HCT116 (cell line): ENCODE measurements around the gene WFDC2. TPM values are rescaled to one million over a fixed set of nuclear protein-coding genes. Genes with fewer than 3 reads are reported as not detected.

Source experiments
- ATAC-seq: fragments of 200-7000 bp; cut with Tn5 transposase; 2 replicates; pipeline ENCODE4 v1.9.1; 2020; ENCODE audit warnings: mild to moderate bottlenecking, moderate library complexity
- BruUV-seq: library from RNA; stranded (reverse); fragments of 400-500 nt; replicated peaks from 2 replicates; lab custom pipeline; 2021; lab: Mats Ljungman, UMichigan
- CTCF ChIA-PET: fragments of 300-600 bp; sonication (Branson Sonifier 250); formaldehyde crosslinking; loops from one replicate; lab custom pipeline; 2021; ENCODE audit warnings: antibody characterized with exemption; lab: Charles Lee
- POLR2A ChIA-PET: fragments of 300-600, 350-600 bp; sonication (Branson Sonifier 250); formaldehyde crosslinking; loops from one replicate; lab custom pipeline; 2021; ENCODE audit warnings: antibody characterized with exemption; lab: Charles Lee
- RAD21 ChIA-PET, 2 experiments: fragments of 300-600 bp; sonication (Branson Sonifier 250); formaldehyde crosslinking; loops; one replicate each; lab custom pipeline; 2023; ENCODE audit warnings: low total read pairs in 2 of 2; ENCODE audit not compliant: uncharacterized antibody in 2 of 2, unreplicated experiment in 2 of 2, low non-redundant PET in 1 of 2; lab: Charles Lee
- DNase-seq: peaks from one replicate; pipeline ENCODE4 v3.0.0-alpha.2; 2010; ENCODE audit warnings: low read depth, low spot score
- H2AFZ ChIP-seq: fragments of 200-600 bp; shearing (Covaris generic), sonication (generic); 2 replicates; pipeline ENCODE4 v1.6.1; 2017; ENCODE audit warnings: low read depth, mixed run types, mixed read lengths, antibody characterized with exemption, low read length; ENCODE audit not compliant: poor library complexity, severe bottlenecking
- H3K27ac ChIP-seq: 2 replicates; pipeline ENCODE4 v1.5.1; 2012; ENCODE audit warnings: low read depth, low read length
- H3K27me3 ChIP-seq: fragments of 200-600 bp; sonication (generic); 2 replicates; pipeline ENCODE4 v1.6.1; 2016; ENCODE audit warnings: mixed run types, low read length, mixed read lengths; ENCODE audit not compliant: insufficient read depth
- H3K36me3 ChIP-seq, 2 experiments: fragments of 200-500 bp in 1 of 2; fragments of 200-600 bp in 1 of 2; sonication (Bioruptor generic) in 1 of 2; sonication (generic) in 1 of 2; 2 replicates each; pipeline versions ENCODE4 v1.5.1 to v1.6.1; 2014 to 2016; ENCODE audit warnings: low read length in 2 of 2, inconsistent platforms in 1 of 2, mixed read lengths in 1 of 2, mixed run types in 1 of 2; ENCODE audit not compliant: insufficient read depth in 2 of 2, control insufficient read depth in 1 of 2
- H3K4me1 ChIP-seq, 2 experiments: fragments of 200-600 bp in 1 of 2; sonication (generic) in 1 of 2; 2 replicates each; pipeline versions ENCODE4 v1.5.1 to v1.6.1; 2012 to 2017; ENCODE audit warnings: low read length in 2 of 2, inconsistent platforms in 1 of 2, mild to moderate bottlenecking in 1 of 2, mixed read lengths in 1 of 2, mixed run types in 1 of 2, moderate library complexity in 1 of 2; ENCODE audit not compliant: insufficient read depth in 2 of 2, control insufficient read depth in 1 of 2
- H3K4me2 ChIP-seq: fragments of 200-600 bp; sonication (generic); 2 replicates; pipeline ENCODE4 v1.6.1; 2017; ENCODE audit warnings: mixed run types, low read length, mixed read lengths
- H3K4me3 ChIP-seq, 2 experiments: fragments of 200-600 bp in 1 of 2; sonication (generic) in 1 of 2; replicated peaks in 1 of 2; 2 replicates each; pipeline ENCODE4 v1.5.1; 2011 to 2016; ENCODE audit warnings: low read length in 2 of 2, control low read depth in 1 of 2, low read depth in 1 of 2, mild to moderate bottlenecking in 1 of 2, mixed read lengths in 1 of 2, mixed run types in 1 of 2
- H3K79me2 ChIP-seq: fragments of 200-600 bp; sonication (generic); 2 replicates; pipeline ENCODE4 v1.6.1; 2017; ENCODE audit warnings: mild to moderate bottlenecking, mixed run types, low read length, moderate library complexity, mixed read lengths; ENCODE audit not compliant: insufficient read depth
- H3K9ac ChIP-seq: fragments of 200-600 bp; sonication (generic); 2 replicates; pipeline ENCODE4 v1.6.1; 2016; ENCODE audit warnings: low read length, mixed read lengths
- H3K9me2 ChIP-seq: fragments of 200-600 bp; sonication (generic), shearing (Covaris generic); 2 replicates; pipeline ENCODE4 v1.6.1; 2017; ENCODE audit warnings: mixed run types, mild to moderate bottlenecking, moderate library complexity; ENCODE audit not compliant: insufficient read depth
- H3K9me3 ChIP-seq, 2 experiments: fragments of 200-500 bp in 1 of 2; fragments of 200-600 bp in 1 of 2; sonication (Bioruptor generic) in 1 of 2; sonication (generic) in 1 of 2; 2 replicates each; pipeline ENCODE4 v1.6.1; 2014 to 2017; ENCODE audit warnings: low read length in 2 of 2, mixed read lengths in 2 of 2, inconsistent platforms in 1 of 2, low read depth in 1 of 2, mild to moderate bottlenecking in 1 of 2, mixed run types in 1 of 2, moderate library complexity in 1 of 2; ENCODE audit not compliant: control insufficient read depth in 1 of 2, insufficient read depth in 1 of 2
- H4K20me1 ChIP-seq: fragments of 200-600 bp; sonication (generic), shearing (Covaris generic); 2 replicates; pipeline ENCODE4 v1.6.1; 2017; ENCODE audit warnings: mixed run types, mild to moderate bottlenecking, moderate library complexity; ENCODE audit not compliant: insufficient read depth
- ATF3 ChIP-seq: IDR thresholded peaks from 2 replicates; pipeline ENCODE4 v1.6.1; 2012
- CEBPB ChIP-seq: IDR thresholded peaks from 2 replicates; pipeline ENCODE4 v1.6.1; 2012; ENCODE audit warnings: low read depth
- CTCF ChIP-seq, 3 experiments: fragments of 200-600 bp in 1 of 3; sonication (generic) in 1 of 3; IDR thresholded peaks in 2 of 3; conservative IDR thresholded peaks in 1 of 3; 2 replicates each; pipeline ENCODE4 v1.5.1; 2012 to 2017; ENCODE audit warnings: low read depth in 2 of 3, low read length in 2 of 3, antibody characterized with exemption in 1 of 3, borderline replicate concordance in 1 of 3, control low read depth in 1 of 3, mild to moderate bottlenecking in 1 of 3, mixed read lengths in 1 of 3, mixed run types in 1 of 3, moderate library complexity in 1 of 3; ENCODE audit not compliant: insufficient read depth in 1 of 3
- EGR1 ChIP-seq: IDR thresholded peaks from 2 replicates; pipeline ENCODE4 v1.6.1; 2012; ENCODE audit warnings: low read depth
- ELF1 ChIP-seq: IDR thresholded peaks from 2 replicates; pipeline ENCODE4 v1.6.1; 2012; ENCODE audit warnings: low read depth, borderline replicate concordance
- EZH2phosphoT487 ChIP-seq: fragments of 200-600 bp; IDR thresholded peaks from 2 replicates; pipeline ENCODE4 v1.6.1; 2018; ENCODE audit warnings: antibody characterized with exemption, borderline replicate concordance
- POLR2A ChIP-seq: IDR thresholded peaks from 2 replicates; pipeline ENCODE4 v1.7.0; 2011; ENCODE audit warnings: borderline replicate concordance; ENCODE audit not compliant: insufficient read depth, insufficient read length; ENCODE audit errors: extremely low read depth
- RAD21 ChIP-seq: IDR thresholded peaks from 2 replicates; pipeline ENCODE4 v1.6.1; 2012; ENCODE audit warnings: low read depth, mild to moderate bottlenecking
- SIN3A ChIP-seq: IDR thresholded peaks from 2 replicates; pipeline ENCODE4 v1.6.1; 2012; ENCODE audit warnings: low read depth
- SP1 ChIP-seq: IDR thresholded peaks from 2 replicates; pipeline ENCODE4 v1.6.1; 2012; ENCODE audit warnings: low read depth
- SRF ChIP-seq: IDR thresholded peaks from 2 replicates; pipeline ENCODE4 v1.6.1; 2012; ENCODE audit warnings: low read depth
- YY1 ChIP-seq: IDR thresholded peaks from 2 replicates; pipeline ENCODE4 v1.6.1; 2011; ENCODE audit warnings: low read length, low read depth, moderate library complexity, mild to moderate bottlenecking; ENCODE audit not compliant: insufficient replicate concordance; ENCODE audit errors: extremely low read depth
- ZFX ChIP-seq: fragments of 450-650 bp; IDR thresholded peaks from 2 replicates; pipeline ENCODE4 v1.6.1; 2017
- ZNF274 ChIP-seq: fragments of 200-500 bp; sonication (Bioruptor generic); IDR thresholded peaks from 2 replicates; pipeline ENCODE4 v1.6.1; 2014; ENCODE audit warnings: mild to moderate bottlenecking, low read depth, low read length, inconsistent platforms
- intact Hi-C: fragments of 100-400 bp; cut with micrococcal nuclease; formaldehyde crosslinking; loops from 2 replicates; pipeline ENCODE4 v1.10.0; 2022
- total RNA-seq: library from RNA; stranded (reverse); gene quantifications from one replicate; pipeline ENCODE4 v1.2.1, GENCODE V29; 2021; ENCODE audit not compliant: unreplicated experiment
- TF ChIP-seq, protein P1 (sequence below): IDR thresholded peaks from 2 replicates; pipeline ENCODE4 v1.6.1; 2011; ENCODE audit warnings: mild to moderate bottlenecking, low read length, moderate library complexity; ENCODE audit not compliant: insufficient replicate concordance; ENCODE audit errors: extremely low read depth

WFDC2 gene
- total RNA-seq, 1 experiment from 2014 or later: 1.1 TPM

DNA sequence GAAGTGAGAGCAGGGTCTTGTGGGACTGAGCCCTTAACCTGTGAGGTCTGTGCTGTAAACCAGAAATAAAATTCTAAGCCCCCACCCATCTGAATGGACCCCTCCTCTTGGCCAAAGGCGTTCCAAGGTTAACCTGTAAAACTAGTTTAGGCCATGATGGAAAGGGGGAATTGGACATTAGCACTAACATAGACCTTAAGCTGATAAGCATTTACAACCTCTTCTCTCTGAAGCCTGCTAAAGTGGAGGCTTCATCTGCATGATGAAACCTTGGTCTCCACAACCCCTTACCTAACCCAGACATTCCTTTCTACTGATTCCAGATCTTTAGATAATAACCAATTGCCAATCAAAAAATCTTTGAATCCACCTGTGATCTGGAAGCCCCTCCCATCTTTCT, 27.8 kb upstream of the WFDC2 start:
- Histone ChIP-seq H3K9me2 (no peaks in the 10 kb centered on the region), H3K9ac (no peak overlapping the region), H3K4me1 (peaks cover 0 to 5% of the 10 kb centered on the region in 2 experiments; a peak in 1 of 4 replicates), H2AFZ (no peak overlapping the region), H3K36me3 (no peaks in the 10 kb centered on the region), H3K9me3 (no peaks in the 10 kb centered on the region), H4K20me1 (no peaks in the 10 kb centered on the region), H3K27ac (no peak overlapping the region), H3K4me3 (no peak overlapping the region), H3K27me3 (no peaks in the 10 kb centered on the region), H3K79me2 (no peaks in the 10 kb centered on the region), H3K4me2 (no peak overlapping the region)
- RAD21 ChIA-PET: no interaction called here
- no peak for DNase-seq
- no peak for ATAC-seq
- POLR2A ChIA-PET: no interaction called here
- intact Hi-C loops: no loop called here
- BruUV-seq: no TSS peak
- TF ChIP-seq CEBPB (no peak), EGR1 (no peak), ZNF274 (no peak), ELF1 (no peak), RAD21 (no peak), YY1 (no peak), EZH2phosphoT487 (no peak), SIN3A (no peak), POLR2A (no peak), SRF (no peak), ATF3 (no peak), SP1 (no peak), CTCF (IDR thresholded peaks at IDR 0.05 in 2 of 3, conservative IDR thresholded peaks at IDR 0.05 in 1 of 3; ENCODE audit: borderline replicate concordance in 1 of 3, insufficient read depth in 1 of 3, low read depth in 2 of 3, low read length in 2 of 3) (no peak), ZFX (no peak)
- TF ChIP-seq, protein P1, sequence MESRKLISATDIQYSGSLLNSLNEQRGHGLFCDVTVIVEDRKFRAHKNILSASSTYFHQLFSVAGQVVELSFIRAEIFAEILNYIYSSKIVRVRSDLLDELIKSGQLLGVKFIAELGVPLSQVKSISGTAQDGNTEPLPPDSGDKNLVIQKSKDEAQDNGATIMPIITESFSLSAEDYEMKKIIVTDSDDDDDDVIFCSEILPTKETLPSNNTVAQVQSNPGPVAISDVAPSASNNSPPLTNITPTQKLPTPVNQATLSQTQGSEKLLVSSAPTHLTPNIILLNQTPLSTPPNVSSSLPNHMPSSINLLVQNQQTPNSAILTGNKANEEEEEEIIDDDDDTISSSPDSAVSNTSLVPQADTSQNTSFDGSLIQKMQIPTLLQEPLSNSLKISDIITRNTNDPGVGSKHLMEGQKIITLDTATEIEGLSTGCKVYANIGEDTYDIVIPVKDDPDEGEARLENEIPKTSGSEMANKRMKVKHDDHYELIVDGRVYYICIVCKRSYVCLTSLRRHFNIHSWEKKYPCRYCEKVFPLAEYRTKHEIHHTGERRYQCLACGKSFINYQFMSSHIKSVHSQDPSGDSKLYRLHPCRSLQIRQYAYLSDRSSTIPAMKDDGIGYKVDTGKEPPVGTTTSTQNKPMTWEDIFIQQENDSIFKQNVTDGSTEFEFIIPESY: no peak
- CTCF ChIA-PET: no interaction called here
